ENCODE results near the gene SULT6B1.
"Not testable (repeated sequence)": the region's sequence is repeated elsewhere in the genome, so short reads cannot be mapped to it uniquely, and the experiment has no call there.

Gene SULT6B1, protein sequence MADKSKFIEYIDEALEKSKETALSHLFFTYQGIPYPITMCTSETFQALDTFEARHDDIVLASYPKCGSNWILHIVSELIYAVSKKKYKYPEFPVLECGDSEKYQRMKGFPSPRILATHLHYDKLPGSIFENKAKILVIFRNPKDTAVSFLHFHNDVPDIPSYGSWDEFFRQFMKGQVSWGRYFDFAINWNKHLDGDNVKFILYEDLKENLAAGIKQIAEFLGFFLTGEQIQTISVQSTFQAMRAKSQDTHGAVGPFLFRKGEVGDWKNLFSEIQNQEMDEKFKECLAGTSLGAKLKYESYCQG

DNA sequence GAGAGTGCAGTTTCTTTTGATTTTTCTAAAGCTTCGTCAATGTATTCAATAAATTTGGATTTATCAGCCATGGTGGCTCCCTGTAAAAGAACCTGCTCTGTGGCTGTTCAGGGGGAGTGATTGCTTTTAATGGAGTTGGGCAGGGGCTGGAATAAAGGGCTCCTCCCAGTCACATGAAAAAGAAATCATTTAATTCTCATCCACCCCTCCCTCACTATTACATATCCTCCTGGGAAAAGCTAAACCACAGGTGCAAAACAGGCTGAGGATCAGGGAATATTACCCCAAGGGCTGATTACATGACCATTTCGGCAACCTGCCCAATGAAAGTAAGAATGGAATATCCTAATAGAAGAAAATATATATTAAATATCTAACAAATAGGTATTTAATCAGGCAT is at the start of gene SULT6B1:
Gene SULT6B1 (minus strand): TSS at position 101 of the 400 bp plus-strand sequence. CDS start 30 bp downstream, at position 71.
- no peak for DNase-seq

DNA sequence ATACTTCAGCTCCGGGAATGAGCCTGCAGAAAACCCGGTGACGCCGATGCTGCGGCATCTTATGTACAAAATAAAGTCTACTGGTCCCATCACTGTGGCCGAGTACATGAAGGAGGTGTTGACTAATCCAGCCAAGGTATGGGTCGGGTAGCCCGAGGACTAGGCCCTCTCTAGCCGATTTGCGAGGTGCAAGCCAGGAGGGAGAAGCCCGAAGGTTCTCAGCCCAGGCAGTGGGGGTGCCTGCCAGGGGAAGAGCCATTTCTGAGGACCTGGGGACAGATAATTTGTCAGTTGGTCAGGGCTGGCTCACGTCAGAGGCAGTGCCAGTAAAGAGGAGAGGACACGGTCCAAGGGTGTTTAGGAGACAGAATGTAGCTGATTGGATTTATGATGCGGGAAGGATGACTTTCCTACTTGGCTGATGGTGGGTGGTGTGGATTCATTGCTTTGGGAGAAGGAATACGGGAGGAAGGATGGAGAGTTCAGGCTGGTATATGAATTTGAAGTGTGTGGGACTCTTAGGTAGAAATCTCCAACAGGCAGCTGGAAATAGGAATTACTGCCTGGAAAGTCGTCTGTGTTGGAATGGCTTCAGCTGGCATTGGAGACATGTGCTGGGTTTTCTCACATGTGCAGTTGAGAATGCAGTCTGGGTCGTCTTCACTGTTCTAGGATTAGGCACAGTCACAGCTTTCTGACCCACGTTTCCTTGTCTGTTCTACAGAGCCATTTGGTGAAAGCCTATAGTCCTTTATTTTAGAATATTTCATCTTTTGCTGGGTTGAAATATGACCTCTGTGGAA is 43.9 kb upstream of the SULT6B1 start:
- no peak for DNase-seq

DNA sequence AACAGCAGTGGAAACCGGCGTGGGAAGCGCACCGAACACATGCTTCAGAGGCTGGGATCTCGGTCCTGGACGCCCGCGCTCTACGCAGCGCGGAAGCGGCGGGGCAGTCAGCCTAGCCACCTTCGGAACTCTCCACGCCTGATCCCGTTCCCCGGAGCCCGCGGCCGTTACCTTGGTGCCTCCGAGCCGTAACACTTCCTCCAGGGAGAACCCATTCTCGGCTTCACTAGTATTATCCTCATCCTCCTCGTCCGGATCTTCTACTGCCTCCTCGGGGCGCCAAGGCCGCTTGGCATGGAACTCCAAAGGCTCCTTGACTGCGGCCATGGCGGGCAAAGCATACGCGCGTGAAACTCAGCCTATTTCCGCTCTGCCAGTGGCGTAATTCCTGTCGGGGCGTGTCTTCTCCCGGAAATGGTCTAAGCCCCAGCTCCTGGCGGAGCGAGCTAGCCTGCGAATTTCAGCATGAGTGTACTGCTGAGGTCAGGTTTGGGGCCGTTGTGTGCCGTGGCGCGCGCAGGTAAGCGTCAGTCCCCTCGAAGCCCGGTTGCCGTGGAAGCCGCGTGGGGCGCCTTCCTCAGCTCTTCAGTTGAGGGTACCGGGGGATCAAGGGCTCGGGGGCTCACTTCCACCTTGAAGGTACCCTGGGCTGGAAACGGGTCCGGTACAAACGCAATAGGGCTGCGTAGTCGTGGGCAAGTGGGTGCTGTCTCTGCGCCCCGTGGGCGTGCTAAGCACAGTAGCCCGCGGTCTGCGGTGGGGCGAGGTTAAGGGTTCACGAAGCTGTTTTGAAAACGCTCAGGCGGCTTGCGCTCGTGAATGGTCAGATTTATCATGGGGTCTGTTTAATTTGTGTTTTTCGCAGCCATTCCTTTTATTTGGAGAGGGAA is 43.0 kb upstream of the SULT6B1 start, which contains the start of the genes CEBPZ and NDUFAF7:
Gene CEBPZ (minus strand): TSS at position 356 of the 890 bp plus-strand sequence. CDS start 29 bp downstream, at position 327.
Gene NDUFAF7 (plus strand): TSS at position 418 of the 890 bp plus-strand sequence. CDS start 48 bp downstream, at position 466.
- DNase-seq: peak; percentile 88

DNA sequence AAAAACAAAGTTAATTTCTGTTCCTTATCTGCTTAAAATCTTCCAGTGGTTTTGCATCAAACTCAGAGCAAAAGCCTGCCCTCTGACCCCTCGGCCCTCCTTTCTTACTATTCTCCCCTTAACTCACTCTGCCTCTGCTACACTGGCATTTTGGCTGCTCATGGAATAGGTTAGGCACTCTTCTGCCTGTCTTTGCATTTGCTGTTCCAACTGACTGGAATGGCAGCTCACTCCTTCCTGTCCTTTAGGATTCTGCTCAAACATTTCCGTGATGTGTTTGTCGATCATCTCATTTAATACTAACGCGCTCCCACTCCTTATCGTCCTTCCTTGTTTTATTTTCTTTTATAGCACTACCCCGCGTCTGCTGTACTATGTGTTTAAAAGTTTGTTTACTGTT is 42.1 kb upstream of the SULT6B1 start:
- no peak for DNase-seq

DNA sequence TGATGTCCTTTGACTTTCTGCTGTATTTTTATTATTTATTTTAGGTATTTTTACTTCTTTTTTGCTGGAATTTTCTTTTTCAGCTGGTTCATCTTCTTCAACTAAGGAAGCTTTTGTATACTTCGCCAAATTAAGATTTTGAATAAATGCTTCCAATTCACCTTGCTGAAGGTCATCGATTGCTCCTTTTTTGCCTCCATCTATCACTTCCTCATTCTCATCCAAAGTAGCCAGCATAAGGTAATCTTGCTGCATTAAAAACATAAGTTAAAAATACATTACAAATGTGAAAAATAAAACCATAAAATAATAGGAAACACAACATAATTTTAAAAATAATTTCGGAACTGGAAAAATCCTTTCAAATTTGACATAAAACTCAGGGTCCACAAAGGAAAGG is 40.3 kb upstream of the SULT6B1 start:
- no peak for DNase-seq

DNA sequence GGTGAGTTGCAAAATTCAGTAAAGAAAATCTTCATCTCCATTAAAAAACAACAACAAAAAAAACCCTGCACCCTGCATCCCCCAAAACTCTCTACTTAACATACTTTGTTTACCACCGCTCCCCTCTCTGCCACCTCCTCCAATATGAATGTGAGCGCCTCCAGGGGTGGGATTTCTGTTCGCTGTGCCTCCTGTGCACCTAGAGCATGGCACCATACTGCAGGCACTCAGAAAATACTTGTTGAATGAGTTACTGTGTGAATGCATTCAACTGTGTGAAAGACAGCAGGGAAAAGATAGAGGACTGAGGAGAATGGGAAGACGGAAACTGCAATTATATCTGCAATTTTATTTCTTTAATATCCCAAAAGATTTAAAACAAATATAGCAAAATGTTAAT is 38.4 kb upstream of the SULT6B1 start:
- DNase-seq: no peak

DNA sequence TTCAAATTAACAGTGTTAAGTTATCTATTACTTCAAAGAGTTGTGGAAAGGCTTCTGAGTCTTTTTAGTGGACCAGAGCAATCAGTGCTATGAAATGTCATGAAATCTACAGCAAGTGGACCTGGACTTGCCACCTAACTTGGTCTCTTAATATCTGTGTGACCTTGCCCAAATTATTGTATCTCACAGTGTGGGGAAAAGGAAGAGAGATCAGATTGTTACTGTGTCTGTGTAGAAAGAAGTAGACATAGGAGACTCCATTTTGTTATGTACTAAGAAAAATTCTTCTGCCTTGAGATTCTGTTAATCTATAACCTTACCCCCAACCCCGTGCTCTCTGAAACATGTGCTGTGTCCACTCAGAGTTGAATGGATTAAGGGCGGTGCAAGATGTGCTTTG is 36.7 kb upstream of the SULT6B1 start:
- DNase-seq: not testable (repeated sequence)

DNA sequence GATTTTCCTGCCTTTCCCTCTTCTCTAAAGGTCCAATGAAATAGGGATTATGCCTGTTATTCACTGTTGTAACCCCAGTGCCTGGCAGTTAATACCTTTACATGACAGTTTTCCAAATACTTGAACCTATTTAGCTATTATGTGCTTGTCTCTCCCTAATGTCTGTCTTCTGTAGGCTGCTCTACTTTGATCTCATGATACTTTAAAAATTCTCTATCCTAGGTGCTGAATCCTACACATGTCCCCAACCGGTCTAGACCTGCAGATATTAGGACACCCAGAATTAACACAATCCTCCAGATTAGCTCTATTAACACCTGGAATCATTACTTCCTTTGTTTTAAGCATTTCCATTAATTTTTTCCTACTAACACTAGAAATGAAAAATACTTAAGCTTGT is 35.6 kb upstream of the SULT6B1 start:
- DNase-seq: no peak

DNA sequence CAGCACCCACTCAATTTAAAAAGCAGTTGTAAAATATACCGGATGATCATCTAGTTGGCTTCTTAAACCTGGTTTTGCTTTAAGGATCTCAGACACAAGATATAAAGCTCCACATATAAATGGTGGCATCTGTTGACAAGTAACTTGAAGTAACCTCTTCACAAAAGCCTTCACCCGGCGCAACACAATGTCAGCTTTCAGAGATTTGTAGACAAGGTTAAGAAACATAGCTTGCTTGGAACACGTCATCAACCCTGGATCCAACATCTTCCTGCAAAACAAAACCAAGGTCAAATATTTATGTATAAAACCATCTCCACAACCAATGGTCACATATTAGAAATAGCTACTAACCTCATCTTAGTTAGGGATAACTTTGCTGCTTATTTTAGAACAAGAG is 34.7 kb upstream of the SULT6B1 start:
- DNase-seq: no peak

DNA sequence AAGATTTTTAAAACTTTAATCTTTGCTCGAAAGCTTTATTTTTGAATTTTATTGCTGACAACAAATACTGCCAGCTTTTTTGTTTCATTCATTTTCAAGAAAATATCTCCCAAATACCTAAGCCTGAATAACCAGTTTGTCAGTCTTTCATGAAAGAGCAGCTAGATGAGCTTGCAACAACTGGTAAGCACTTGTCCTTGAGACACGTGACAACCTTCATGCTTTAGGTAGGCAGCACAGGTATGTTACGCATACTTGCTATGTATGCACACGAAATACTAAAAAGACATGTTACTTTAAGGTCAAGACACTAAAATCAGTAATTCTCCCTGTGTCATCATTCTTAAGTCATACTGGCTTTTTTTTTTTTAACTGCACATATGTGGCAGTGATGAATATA is 30.6 kb upstream of the SULT6B1 start:
- no peak for DNase-seq

DNA sequence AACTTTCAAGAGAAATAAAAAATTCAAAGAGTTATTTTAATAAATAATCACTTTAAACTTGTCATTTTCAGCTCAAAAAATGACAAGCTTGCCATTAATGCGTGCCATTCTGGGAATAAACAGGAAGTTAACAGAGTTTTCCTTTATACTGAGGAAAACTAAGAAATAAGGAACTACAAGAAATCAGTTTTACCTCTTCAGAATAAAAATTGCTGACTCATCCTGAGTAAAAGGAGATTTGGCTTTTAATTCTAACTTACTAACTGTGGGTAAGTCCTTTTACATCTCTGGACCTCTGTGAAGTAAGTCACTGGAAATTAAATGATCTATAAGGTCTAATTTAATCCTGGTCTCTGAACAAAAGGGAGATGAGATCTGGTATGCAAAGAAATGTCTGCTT is 26.8 kb upstream of the SULT6B1 start:
- DNase-seq: no peak

DNA sequence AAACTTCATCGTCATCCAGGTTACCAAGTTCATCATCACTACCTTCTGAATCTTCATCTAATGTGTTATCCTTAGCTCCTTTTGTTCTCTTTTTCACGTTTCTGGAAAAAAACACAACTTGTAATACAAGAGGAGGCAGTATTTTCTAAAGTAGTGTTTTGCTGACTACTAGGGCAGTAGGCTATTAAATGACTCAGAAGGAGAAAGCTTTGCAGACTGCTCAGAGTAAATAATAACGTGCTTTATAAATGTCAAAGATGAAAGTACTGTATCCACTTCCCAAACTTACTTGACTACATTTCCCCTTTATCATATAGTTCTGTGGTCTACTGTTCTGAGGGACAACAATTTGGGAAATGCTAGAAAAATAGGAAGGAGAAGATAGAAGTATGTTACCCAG is 23.5 kb upstream of the SULT6B1 start:
- no peak for DNase-seq

DNA sequence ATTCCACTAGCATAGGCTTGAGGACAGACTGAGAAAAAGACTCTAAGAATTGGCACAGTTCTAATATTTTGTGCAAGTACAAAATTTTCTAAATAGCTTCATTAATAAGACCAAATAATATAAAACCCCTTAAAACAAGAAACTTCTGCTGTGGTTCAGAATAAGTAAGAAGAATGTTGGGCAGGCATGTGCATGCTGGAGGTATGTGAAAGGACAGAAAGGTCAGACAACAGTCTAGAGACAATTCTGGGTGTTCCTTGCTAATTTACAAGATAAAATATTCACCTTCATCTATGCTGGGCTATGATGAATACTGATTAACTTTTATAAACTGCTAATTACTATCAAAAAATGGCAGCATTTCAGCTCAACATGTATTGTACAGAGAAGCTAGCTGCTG is 22.7 kb upstream of the SULT6B1 start:
- DNase-seq: no peak

DNA sequence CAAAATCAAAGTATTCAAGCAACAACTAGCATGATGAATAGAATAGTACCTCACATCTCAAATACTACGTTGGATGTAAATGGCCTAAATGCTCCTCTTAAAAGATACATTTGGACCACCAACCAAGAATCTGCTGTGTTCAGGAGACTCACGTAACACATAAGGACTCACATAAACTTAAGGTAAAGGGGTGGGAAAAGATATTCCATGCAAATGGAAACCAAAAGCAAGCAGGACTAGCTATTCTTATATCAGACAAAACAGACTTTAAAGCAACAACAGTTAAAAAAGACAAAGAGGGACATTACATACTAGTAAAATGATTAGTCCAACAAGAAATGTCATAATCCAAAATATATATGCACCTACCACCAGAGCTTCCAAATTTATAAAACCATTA is 18.3 kb upstream of the SULT6B1 start:
- DNase-seq: not testable (repeated sequence)

DNA sequence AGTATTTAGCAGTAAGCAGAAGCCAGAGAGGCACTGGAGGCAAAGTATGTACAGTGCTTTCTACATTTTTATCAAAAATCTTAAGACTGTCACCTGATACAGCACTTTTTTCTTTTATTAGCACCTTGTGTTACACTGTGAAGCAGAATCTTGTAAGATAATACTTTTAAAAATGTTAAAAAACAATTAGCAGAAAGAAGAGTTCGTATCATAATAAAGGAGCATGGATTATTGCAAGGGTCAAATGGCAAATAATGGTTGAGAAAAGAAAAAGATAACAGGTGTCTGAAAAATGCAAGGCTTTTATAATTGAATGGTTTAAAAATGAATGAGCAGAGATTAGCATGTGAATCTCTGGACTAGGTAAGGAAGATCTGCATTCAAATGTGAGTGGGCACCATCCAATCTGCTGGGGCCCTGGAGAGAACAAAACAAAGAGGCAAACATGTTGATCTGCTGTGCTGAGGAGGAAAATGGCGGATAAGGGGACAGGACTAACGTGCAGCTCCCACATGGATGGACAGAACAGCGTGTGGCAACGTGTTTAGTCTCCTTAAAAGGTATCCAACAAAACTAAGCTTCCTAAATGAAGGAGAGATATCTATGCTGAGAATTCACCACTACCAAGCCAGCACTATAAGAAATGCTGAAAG is 17.3 kb upstream of the SULT6B1 start:
- DNase-seq: no peak

DNA sequence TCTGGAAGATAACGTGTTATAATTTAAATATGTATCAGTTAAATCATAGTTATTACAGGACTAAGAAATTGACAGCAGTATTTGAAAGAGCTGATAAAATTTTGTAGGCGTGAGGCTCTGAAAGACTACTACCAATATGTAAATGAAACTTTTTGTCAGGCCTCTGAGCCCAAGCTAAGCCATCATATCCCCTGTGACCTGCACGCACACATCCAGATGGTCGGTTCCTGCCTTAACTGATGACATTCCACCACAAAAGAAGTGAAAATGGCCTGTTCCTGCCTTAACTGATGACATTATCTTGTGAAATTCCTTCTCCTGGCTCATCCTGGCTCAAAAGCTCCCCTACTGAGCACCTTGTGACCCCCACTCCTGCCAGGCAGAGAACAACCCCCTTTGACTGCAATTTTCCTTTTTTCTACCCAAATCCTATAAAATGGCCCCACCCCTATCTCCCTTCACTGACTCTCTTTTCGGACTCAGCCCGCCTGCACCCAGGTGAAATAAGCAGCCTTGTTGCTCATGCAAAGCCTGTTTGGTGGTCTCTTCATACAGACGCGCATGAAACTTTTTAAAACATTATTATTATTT is 16.7 kb upstream of the SULT6B1 start:
- DNase-seq: not testable (repeated sequence)

DNA sequence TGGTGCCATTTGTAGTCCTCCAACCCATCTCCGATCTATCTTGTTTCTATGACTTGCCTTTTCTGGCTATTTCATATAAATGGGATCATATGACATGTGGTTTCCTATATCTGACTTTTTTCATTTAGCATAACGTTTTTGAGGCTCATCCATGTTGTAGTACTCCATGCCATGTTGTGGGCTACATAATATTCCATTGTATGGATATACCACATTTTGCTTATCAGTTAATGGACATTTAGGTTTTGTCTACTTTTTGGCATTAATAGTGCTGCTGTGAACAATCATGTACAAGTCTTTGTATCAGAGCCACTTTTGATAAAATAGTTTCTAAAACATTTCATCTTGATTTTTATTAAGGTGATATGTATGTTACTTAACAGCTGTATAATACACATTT is 15.2 kb upstream of the SULT6B1 start:
- no peak for DNase-seq

DNA sequence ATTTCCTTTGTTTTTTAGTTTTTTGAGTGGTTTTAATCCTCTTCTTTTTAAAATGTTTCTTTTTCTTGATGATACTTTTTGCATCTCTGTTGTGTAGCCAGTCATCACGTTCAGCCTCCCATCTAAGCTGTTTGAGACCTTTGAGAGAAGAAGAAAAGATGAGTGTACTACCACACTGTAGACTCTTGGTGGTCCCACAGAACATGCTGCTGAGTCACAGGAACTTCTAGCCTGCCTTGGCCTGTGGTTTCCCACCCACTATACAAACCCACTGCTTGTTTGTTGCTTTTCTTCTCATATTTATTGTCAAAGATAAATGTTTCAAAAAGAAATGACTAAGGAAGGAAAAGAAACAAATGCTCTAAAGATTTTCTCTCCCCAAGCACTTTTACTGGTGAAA is 13.3 kb upstream of the SULT6B1 start:
- no peak for DNase-seq

DNA sequence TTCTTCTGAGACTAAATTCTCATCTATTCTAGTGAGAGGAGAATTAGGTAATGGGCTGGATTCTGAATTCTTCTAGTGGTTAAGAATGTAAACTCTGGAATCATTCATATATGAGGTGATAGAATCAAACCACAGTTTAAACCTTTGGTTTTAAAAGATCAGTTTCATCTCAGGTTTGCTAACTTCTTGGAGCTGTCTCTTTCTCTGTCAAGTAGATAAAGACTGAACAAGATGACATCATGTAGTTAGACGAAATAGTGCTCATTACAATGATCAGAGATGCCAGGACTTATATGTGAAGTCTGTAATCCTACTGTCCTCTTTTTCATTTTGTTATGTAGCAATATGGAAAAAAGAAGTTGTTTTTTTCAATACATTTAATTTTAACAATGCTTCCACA is 12.7 kb upstream of the SULT6B1 start:
- DNase-seq: no peak

DNA sequence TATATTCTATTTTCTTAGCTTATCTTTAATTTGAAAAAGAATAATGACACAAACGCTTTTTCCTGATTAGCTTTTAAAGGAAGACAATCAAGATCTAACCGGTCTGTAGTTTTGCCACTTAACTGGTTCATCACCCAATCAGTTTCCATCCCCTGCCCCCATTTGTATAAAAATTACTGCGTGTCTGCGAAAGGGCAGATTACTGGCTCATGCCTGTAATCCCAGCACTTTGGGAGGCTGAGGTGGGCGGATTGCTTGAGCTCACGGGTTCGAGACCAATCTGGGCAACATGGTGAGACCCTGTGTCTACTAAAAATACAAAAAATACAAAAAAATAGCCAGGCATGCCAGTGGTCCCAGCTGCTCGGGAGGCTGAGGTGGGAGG is 10.2 kb upstream of the SULT6B1 start:
- DNase-seq: no peak

DNA sequence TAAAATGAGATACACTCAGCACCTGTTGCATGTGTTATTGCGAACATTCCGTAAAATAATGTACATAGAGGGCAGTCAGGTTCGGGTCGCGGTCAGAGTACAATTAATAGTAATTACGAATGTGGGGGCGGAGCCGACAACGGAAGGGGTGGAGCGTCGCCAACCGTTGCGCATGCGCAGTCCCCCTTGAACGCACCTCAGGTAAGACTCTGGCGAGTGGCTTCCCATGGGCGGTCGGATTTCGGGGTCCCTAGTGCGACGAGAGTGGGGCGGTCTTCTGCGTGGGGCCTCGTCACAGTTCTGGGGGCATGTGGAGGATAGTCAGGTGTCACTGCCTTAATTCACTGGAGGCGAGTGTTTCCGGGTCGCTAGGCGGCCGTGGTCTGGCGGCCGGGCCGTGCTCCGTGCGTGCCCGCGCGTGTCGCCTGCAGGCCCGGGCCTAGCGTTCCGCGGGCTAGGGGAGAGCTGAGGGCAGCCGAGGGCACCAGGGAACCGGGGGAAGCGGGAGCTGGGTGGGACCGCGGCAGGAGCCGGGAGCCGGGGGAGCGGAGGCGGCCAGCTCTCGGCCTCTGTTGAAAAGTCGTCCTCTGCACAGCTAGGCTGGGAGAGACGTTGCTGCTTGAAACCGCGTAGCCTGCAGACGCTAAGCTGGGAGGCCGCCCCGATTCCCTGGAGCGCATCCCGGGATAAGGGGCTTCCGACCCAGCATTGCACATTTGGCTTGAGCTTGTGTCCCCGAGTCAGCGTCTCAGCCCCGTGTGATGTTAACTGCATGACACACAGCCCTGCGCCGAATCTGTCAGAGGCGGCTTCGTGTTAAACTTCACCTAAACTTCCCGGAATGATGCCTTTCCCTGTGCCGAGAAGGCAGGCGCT is 8.1 kb upstream of the SULT6B1 start, which contains the start of gene CEBPZOS:
Gene CEBPZOS (plus strand): TSS at position 177 of the 876 bp plus-strand sequence. CDS start 3,209 bp downstream, outside the sequence.
- DNase-seq: peak; percentile 89

Data from CD4-positive, alpha-beta T cell treated with Interleukin-15 for 1 hour (primary cell).